Adrenal gland (tissue), 12 donors: ENCODE measurements around the gene GMPS. TPM values are rescaled to one million over a fixed set of nuclear protein-coding genes. Genes with fewer than 3 reads are reported as not detected.

Experiments used
- DNase-seq, 7 donors: peaks; one replicate each; pipeline ENCODE4 v3.0.0-alpha.2; 2019 to 2020
- H3K27ac ChIP-seq, 5 donors: fragments of 200-600 bp; sonication (generic) in 4 of 5; 1 replicate in 3 of 5; 2 replicates in 2 of 5; pipeline versions ENCODE4 v1.5.1 to v1.8.0; 2016 to 2020; ENCODE audit warnings: mild to moderate bottlenecking in 1 of 5
- H3K27me3 ChIP-seq: fragments of 200-600 bp; 2 replicates; pipeline ENCODE4 v1.8.0; 2021
- H3K36me3 ChIP-seq, 2 donors: fragments of 200-600 bp; replicated peaks in 1 of 2; 1 replicate in 1 of 2; 2 replicates in 1 of 2; pipeline versions ENCODE4 v1.5.1 to v1.8.0; 2018 to 2022
- H3K4me1 ChIP-seq, 2 donors: fragments of 200-600 bp; replicated peaks in 1 of 2; 1 replicate in 1 of 2; 2 replicates in 1 of 2; pipeline versions ENCODE4 v1.5.1 to v1.8.0; 2018 to 2021
- H3K4me3 ChIP-seq, 4 donors: fragments of 200-600 bp; sonication (generic) in 3 of 4; one replicate each; pipeline ENCODE4 v1.5.1; 2016 to 2018
- H3K9me3 ChIP-seq, 3 donors: fragments of 200-600 bp; sonication (generic) in 1 of 3; replicated peaks in 1 of 3; 1 replicate in 2 of 3; 2 replicates in 1 of 3; pipeline versions ENCODE4 v1.5.1 to v1.8.0; 2016 to 2021
- POLR2A ChIP-seq, 2 donors: fragments of 450-650 bp; IDR thresholded peaks; one replicate each; pipeline ENCODE4 v1.6.1; 2017; ENCODE audit warnings: antibody characterized with exemption in 2 of 2, mild to moderate bottlenecking in 2 of 2, moderate library complexity in 1 of 2
- WGBS, 4 donors: extraction: QIAGEN DNeasy Blood & Tissue Kit in 2 of 4; methylation state at CpG; one replicate each; pipeline versions ENCODE4 v1.1.5 to v1.1.7; 2013 to 2017; 5-methylcytosine and 5-hydroxymethylcytosine counted together
- intact Hi-C, 2 donors: fragments of 100-400 bp; cut with DNase I; formaldehyde crosslinking; loops; one replicate each; pipeline versions ENCODE4 v1.14.1 to v1.15.0; 2022 to 2023
- polyA plus RNA-seq, 3 donors: library from polyadenylated mRNA; stranded (reverse); fragments of 200-250 nt in 2 of 3; fragments of 350-450 nt in 1 of 3; fragmentation: Illumina TruSeq in 1 of 3; extraction: RNeasy Lipid Tissue Mini Kit (QIAGEN cat#74804) in 1 of 3; gene quantifications; one replicate each; pipeline ENCODE4 v1.2.3, GENCODE V29; 2013 to 2014
- total RNA-seq, 9 donors: library from RNA; depleted of rRNA in 4 of 9; stranded (reverse); fragments of >200 nt in 4 of 9; fragments of 120-200 nt in 1 of 9; fragmentation: NEBNext Ultra II Directional in 1 of 9; extraction: Animal tissue kit (Norgen Biotek cat#: 25700) in 1 of 9; gene quantifications; one replicate each; pipeline versions ENCODE4 v1.1.0 to v1.2.4, GENCODE V29; 2013 to 2023
- TF ChIP-seq, protein P1 (sequence below), 6 experiments: fragments of 450-650 bp in 4 of 6; fragments of 200-600 bp in 2 of 6; sonication (generic) in 1 of 6; IDR thresholded peaks; 1 replicate in 5 of 6; 2 replicates in 1 of 6; pipeline versions ENCODE4 v1.5.1 to v1.8.0; 2016 to 2021; ENCODE audit warnings: antibody characterized with exemption in 6 of 6, mild to moderate bottlenecking in 2 of 6, moderate library complexity in 1 of 6
- donor health status: healthy with polysubstance abuse.
- donor health status: Bipolar disorder and iron deficiency.
- donor health status: DM: yes; HTN: yes; CAD: no.
- donor health status: DM: no; HTN: no; CAD: no.
- donor health status: DM: no; HTN: no; CAD: no.
- donor health status: DM: yes; HTN: yes; CAD: no.

GMPS gene
- total and polyA plus RNA-seq, 12 donors = 11.5 to 63.5 (median 40.9) TPM

DNA sequence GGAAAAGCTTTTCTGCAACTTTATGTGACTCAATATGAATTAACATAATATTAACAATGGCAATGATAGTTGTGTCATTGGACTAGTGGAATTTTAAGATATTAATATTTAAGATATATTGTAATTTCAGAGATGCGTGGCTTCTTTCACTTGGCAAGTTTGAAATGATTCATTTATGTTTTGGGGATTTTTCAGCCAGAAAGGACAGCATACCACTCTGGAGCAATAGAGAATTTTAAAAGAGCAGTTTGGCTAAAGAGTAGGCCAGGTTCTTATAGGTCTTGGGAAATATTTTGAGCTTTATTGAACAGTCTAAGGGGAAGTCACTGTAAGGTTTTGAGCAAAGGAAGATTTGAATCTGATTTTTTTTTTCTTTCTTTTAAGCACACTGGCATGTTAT lies 16.5 kb downstream of the GMPS start:
- intact Hi-C loops = no loop called here
- no peaks in the 10 kb centered on the region for H3K36me3 ChIP-seq
- H3K27ac ChIP-seq = peak overlapping the region in 1 of 5 donors; percentile 13
- H3K4me1 ChIP-seq = peaks cover 0 to 43% of the 10 kb centered on the region in 2 donors
- no peaks in the 10 kb centered on the region for H3K9me3 ChIP-seq
- TF ChIP-seq, protein P1, sequence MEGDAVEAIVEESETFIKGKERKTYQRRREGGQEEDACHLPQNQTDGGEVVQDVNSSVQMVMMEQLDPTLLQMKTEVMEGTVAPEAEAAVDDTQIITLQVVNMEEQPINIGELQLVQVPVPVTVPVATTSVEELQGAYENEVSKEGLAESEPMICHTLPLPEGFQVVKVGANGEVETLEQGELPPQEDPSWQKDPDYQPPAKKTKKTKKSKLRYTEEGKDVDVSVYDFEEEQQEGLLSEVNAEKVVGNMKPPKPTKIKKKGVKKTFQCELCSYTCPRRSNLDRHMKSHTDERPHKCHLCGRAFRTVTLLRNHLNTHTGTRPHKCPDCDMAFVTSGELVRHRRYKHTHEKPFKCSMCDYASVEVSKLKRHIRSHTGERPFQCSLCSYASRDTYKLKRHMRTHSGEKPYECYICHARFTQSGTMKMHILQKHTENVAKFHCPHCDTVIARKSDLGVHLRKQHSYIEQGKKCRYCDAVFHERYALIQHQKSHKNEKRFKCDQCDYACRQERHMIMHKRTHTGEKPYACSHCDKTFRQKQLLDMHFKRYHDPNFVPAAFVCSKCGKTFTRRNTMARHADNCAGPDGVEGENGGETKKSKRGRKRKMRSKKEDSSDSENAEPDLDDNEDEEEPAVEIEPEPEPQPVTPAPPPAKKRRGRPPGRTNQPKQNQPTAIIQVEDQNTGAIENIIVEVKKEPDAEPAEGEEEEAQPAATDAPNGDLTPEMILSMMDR (IDR thresholded peaks at IDR 0.05) = no peak
- no peak for TF ChIP-seq POLR2A (IDR thresholded peaks at IDR 0.05)
- no peaks in the 10 kb centered on the region for H3K27me3 ChIP-seq
- H3K4me3 ChIP-seq = no peak overlapping the region
- 45 to 68% (median 58%) methylated on average over 1 of the region's 1 CpG for WGBS, 4 donors
- no peak for DNase-seq

DNA sequence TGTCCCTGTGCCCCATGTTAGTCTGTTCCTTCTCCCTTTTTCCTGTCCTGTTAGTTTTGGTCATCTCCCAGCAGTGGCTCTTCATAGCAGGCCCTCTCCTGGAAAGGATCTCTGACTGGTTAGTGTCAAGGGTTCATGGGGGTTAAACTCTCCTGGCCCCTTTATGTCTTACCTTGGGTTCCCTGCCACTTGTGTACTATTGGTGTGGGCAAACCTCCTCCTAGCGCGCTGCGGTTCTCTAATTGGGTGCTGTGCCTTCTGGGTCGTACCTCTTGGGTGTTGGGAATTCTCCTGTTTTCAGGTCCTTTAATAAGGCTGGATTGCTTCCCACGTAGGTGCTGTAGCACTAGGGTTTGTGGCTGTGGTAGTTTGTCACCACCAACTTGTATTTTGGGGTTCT lies 18.8 kb downstream of the GMPS start:
- DNase-seq = no peak
- intact Hi-C loops = no loop called here
- no peaks in the 10 kb centered on the region for H3K9me3 ChIP-seq
- H3K4me3 ChIP-seq = no peak overlapping the region
- H3K27me3 ChIP-seq = no peaks in the 10 kb centered on the region
- peaks cover 0 to 8% of the 10 kb centered on the region in 2 donors for H3K36me3 ChIP-seq
- 90 to 96% (median 95%) methylated on average over 5 of the region's 5 CpGs for WGBS, 4 donors
- H3K27ac ChIP-seq = no peak overlapping the region
- peaks cover 0 to 43% of the 10 kb centered on the region in 2 donors for H3K4me1 ChIP-seq
- TF ChIP-seq POLR2A (IDR thresholded peaks at IDR 0.05) = no peak
- TF ChIP-seq, protein P1 (IDR thresholded peaks at IDR 0.05) = no peak

DNA sequence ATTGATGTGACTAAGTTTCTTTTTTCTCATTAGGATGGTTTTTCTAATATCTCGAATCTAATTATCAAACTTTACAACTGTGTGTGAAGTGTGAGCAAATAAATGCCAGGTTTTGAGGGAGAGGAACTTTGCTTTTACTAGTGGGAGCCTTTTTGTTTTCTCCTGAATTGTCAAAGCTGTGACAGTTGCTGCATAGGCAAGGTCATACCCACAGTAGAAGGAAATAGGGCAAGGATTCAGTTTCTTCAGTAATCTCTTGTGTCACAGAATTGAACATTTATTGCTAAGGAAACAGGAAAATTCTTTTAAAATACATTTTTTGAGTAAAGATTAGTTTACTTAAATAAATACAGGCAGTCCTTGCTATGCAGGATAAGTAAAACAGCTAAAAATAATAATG lies 19.5 kb downstream of the GMPS start:
- intact Hi-C loops = no loop called here
- Histone ChIP-seq H3K36me3 (peaks cover 0 to 15% of the 10 kb centered on the region in 2 donors), H3K27ac (peak overlapping the region in 1 of 5 donors; percentile 20), H3K4me3 (no peak overlapping the region), H3K4me1 (peaks cover 0 to 43% of the 10 kb centered on the region in 2 donors), H3K9me3 (no peaks in the 10 kb centered on the region), H3K27me3 (no peaks in the 10 kb centered on the region)
- TF ChIP-seq, protein P1 (IDR thresholded peaks at IDR 0.05) = no peak
- TF ChIP-seq POLR2A (IDR thresholded peaks at IDR 0.05) = no peak
- WGBS, 4 donors = 26 to 40% (median 32%) methylated on average over 1 of the region's 1 CpG
- DNase-seq = no peak

DNA sequence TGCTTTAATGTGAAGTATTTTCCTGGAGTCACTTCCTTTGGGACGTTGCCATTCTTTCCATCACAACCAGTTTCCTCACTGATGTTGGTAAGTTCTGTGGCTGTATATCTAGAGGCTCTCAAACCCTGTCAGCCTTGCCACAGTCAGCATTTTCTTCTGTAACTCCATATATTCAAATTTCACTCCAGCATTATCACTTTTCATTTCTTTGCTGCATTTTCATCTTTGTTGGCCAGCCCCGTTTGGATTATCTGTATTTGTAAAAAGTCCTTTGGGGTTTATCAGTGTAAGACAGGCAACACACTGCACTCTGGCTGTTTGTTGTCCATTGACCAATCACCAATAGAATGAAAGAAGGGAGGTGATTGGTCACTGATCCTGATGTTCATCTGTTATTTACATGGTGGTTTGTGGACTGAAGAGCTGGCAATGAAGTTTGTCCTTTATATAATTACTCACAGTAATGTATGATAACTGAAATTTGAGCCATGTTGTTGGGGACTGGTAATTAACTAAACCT lies 20.3 kb downstream of the GMPS start:
- H3K4me1 ChIP-seq = peaks cover 0 to 43% of the 10 kb centered on the region in 2 donors
- peaks cover 0 to 15% of the 10 kb centered on the region in 2 donors for H3K36me3 ChIP-seq
- no peak for TF ChIP-seq POLR2A (IDR thresholded peaks at IDR 0.05)
- TF ChIP-seq, protein P1 (IDR thresholded peaks at IDR 0.05) = no peak
- H3K27ac ChIP-seq = peak overlapping the region in 3 of 5 donors; percentile 5 to 39 (median 20)
- no peaks in the 10 kb centered on the region for H3K27me3 ChIP-seq
- H3K9me3 ChIP-seq = no peaks in the 10 kb centered on the region
- DNase-seq = peak in 2 of 7 donors; percentile 15 to 27
- WGBS, 4 donors = 3 to 8% (median 5%) methylated on average over 2 of the region's 2 CpGs
- intact Hi-C loops = no loop called here
- H3K4me3 ChIP-seq = no peak overlapping the region
